A549 (cell line): Measurements from ENCODE around the gene RAB12. TPM values are rescaled to one million over a fixed set of nuclear protein-coding genes. Genes with fewer than 3 reads are reported as not detected.
A peak's percentile ranks its signal among the peaks of the same experiment; 100 is the strongest.

Source experiments
- ATAC-seq, 2 experiments: fragments of 200-7000 bp in 1 of 2; fragments of >200 bp in 1 of 2; cut with Nextera tagmentation in 1 of 2; cut with Tn5 transposase in 1 of 2; 3 replicates each; pipeline versions ENCODE4 v1.8.0 to v1.9.1; 2018 to 2020; ENCODE audit warnings: mild to moderate bottlenecking in 1 of 2, moderate library complexity in 1 of 2
- CTCF ChIA-PET: fragments of 300-600 bp; sonication (Branson Sonifier 250); formaldehyde crosslinking; extraction: SDS; loops from one replicate; lab custom pipeline; 2021; ENCODE audit warnings: antibody characterized with exemption, inconsistent platforms; lab: Yijun Ruan, JAX
- POLR2A ChIA-PET: fragments of 350-600 bp; formaldehyde crosslinking; extraction: SDS; loops from one replicate; lab custom pipeline; 2021; ENCODE audit warnings: antibody characterized with exemption, inconsistent platforms; lab: Yijun Ruan, JAX
- DNase-seq, 2 experiments: peaks; one replicate each; pipeline versions ENCODE4 v3.0.0 to v3.0.0-alpha.2; 2011 to 2016; ENCODE audit warnings: low read depth in 1 of 2, low spot score in 1 of 2
- FAIRE-seq: peaks from 2 replicates; lab custom pipeline; 2011; peaks lifted over from hg19 to GRCh38; lab: Jason Lieb, UNC
- H3K27ac ChIP-seq, 2 experiments: fragments of >200 bp; sonication (Bioruptor Twin); formaldehyde crosslinking; 3 replicates each; pipeline ENCODE4 v1.5.1; 2016 to 2017
- H3K4me1 ChIP-seq: fragments of >200 bp; sonication (Bioruptor Twin); formaldehyde crosslinking; 3 replicates; pipeline ENCODE4 v1.6.1; 2016
- H3K4me2 ChIP-seq: fragments of >200 bp; sonication (Bioruptor Twin); formaldehyde crosslinking; 3 replicates; pipeline ENCODE4 v1.6.1; 2016
- H3K4me3 ChIP-seq: fragments of >200 bp; sonication (Bioruptor Twin); formaldehyde crosslinking; 3 replicates; pipeline ENCODE4 v1.5.1; 2016
- H3K9me3 ChIP-seq: fragments of >200 bp; sonication (Bioruptor Twin); formaldehyde crosslinking; 3 replicates; pipeline ENCODE4 v1.6.1; 2016
- ATOH8 ChIP-seq: fragments of 250-450 bp; sonication (Bioruptor Pico); IDR thresholded peaks from 2 replicates; pipeline ENCODE4 v1.5.0; 2020; ENCODE audit warnings: low read depth, mild to moderate bottlenecking, moderate library complexity
- CBX8 ChIP-seq: fragments of 200-600 bp; sonication (generic); IDR thresholded peaks from 2 replicates; pipeline ENCODE4 v1.6.1; 2016
- CEBPB ChIP-seq, 2 experiments: fragments of >200 bp in 1 of 2; sonication (Bioruptor Twin) in 1 of 2; formaldehyde crosslinking in 1 of 2; IDR thresholded peaks; 2 replicates each; pipeline ENCODE4 v1.6.1; 2012 to 2016
- CHD4 ChIP-seq: fragments of 200-600 bp; sonication (generic); IDR thresholded peaks from 2 replicates; pipeline ENCODE4 v1.6.1; 2016; ENCODE audit warnings: antibody characterized with exemption, mild to moderate bottlenecking, borderline replicate concordance
- EHF ChIP-seq: fragments of 250-450 bp; sonication (Bioruptor Pico); IDR thresholded peaks from 2 replicates; pipeline ENCODE4 v1.5.0; 2020; ENCODE audit warnings: mild to moderate bottlenecking
- FOSL2 ChIP-seq, 2 experiments: fragments of 450-650 bp in 1 of 2; fragments of >200 bp in 1 of 2; sonication (Bioruptor Twin) in 1 of 2; formaldehyde crosslinking; IDR thresholded peaks; 2 replicates each; pipeline versions ENCODE4 v1.5.0 to v1.6.1; 2016 to 2020; ENCODE audit warnings: mild to moderate bottlenecking in 1 of 2, moderate library complexity in 1 of 2
- FOXS1 ChIP-seq: fragments of 250-450 bp; sonication (Bioruptor Pico); IDR thresholded peaks from 2 replicates; pipeline ENCODE4 v1.5.0; 2020; ENCODE audit warnings: mild to moderate bottlenecking, moderate library complexity
- GATA3 ChIP-seq: IDR thresholded peaks from 2 replicates; pipeline ENCODE4 v1.6.1; 2012; ENCODE audit warnings: borderline replicate concordance
- JUN ChIP-seq, 2 experiments: fragments of >200 bp; sonication (Bioruptor Twin); formaldehyde crosslinking; IDR thresholded peaks; 2 replicates in 1 of 2; 3 replicates in 1 of 2; pipeline ENCODE4 v1.6.1; 2016 to 2017
- KDM5A ChIP-seq: fragments of 200-600 bp; sonication (generic); IDR thresholded peaks from 2 replicates; pipeline ENCODE4 v1.6.1; 2016; ENCODE audit warnings: antibody characterized with exemption, mild to moderate bottlenecking
- MAFK ChIP-seq: fragments of 450-650 bp; IDR thresholded peaks from 2 replicates; pipeline ENCODE4 v1.6.1; 2014; ENCODE audit not compliant: partially characterized antibody
- MYC ChIP-seq: IDR thresholded peaks from 2 replicates; pipeline ENCODE4 v1.6.1; 2012; ENCODE audit warnings: mild to moderate bottlenecking, inconsistent platforms, low read length, improper control_type of control experiment, borderline replicate concordance
- NFE2L2 ChIP-seq: fragments of 150-350 bp; conservative IDR thresholded peaks from 2 replicates; pipeline ENCODE4 v1.6.1; 2014; ENCODE audit warnings: low read length
- NPAS2 ChIP-seq: fragments of 250-450 bp; sonication (Bioruptor Pico); IDR thresholded peaks from 2 replicates; pipeline ENCODE4 v1.8.0; 2022; ENCODE audit warnings: mild to moderate bottlenecking, moderate library complexity, borderline replicate concordance
- POLR2AphosphoS2 ChIP-seq: conservative IDR thresholded peaks from 2 replicates; pipeline ENCODE4 v1.6.1; 2012; ENCODE audit warnings: low read length, improper control_type of control experiment, inconsistent platforms
- RAD21 ChIP-seq, 2 experiments: fragments of >200 bp in 1 of 2; sonication (Bioruptor Twin) in 1 of 2; formaldehyde crosslinking in 1 of 2; IDR thresholded peaks in 1 of 2; conservative IDR thresholded peaks in 1 of 2; 2 replicates in 1 of 2; 3 replicates in 1 of 2; pipeline ENCODE4 v1.6.1; 2012 to 2018; ENCODE audit warnings: inconsistent platforms in 1 of 2
- RCOR1 ChIP-seq: fragments of 150-350 bp; IDR thresholded peaks from 2 replicates; pipeline ENCODE4 v1.6.1; 2014; ENCODE audit warnings: antibody characterized with exemption, low read length, low read depth
- RFX5 ChIP-seq: fragments of 450-650 bp; IDR thresholded peaks from 2 replicates; pipeline ENCODE4 v1.7.1; 2014; ENCODE audit warnings: antibody characterized with exemption, mild to moderate bottlenecking, moderate library complexity
- RNF2 ChIP-seq: fragments of 200-600 bp; sonication (generic); IDR thresholded peaks from 2 replicates; pipeline ENCODE4 v1.6.1; 2016; ENCODE audit warnings: low read depth, mild to moderate bottlenecking, antibody characterized with exemption, moderate library complexity, borderline replicate concordance
- SMC3 ChIP-seq: fragments of >200 bp; sonication (Bioruptor Twin); formaldehyde crosslinking; IDR thresholded peaks from 3 replicates; pipeline ENCODE4 v1.6.1; 2018; ENCODE audit warnings: inconsistent platforms
- SREBF2 ChIP-seq: fragments of 450-650 bp; IDR thresholded peaks from 2 replicates; pipeline ENCODE4 v1.6.1; 2014; ENCODE audit warnings: mild to moderate bottlenecking, moderate library complexity
- ZC3H11A ChIP-seq: fragments of 450-650 bp; IDR thresholded peaks from 2 replicates; pipeline ENCODE4 v1.6.1; 2014; ENCODE audit warnings: antibody characterized with exemption, mild to moderate bottlenecking
- ZFP36 ChIP-seq: fragments of 450-650 bp; IDR thresholded peaks from 2 replicates; pipeline ENCODE4 v1.6.1; 2014; ENCODE audit warnings: borderline replicate concordance; ENCODE audit not compliant: partially characterized antibody
- ZNF302 ChIP-seq: fragments of 250-450 bp; sonication (Bioruptor Pico); IDR thresholded peaks from 2 replicates; pipeline ENCODE4 v1.9.0; 2021; ENCODE audit warnings: inconsistent platforms, mild to moderate bottlenecking, moderate library complexity
- WGBS: methylation state at CpG from one replicate; pipeline ENCODE4 v1.1.6; 2017; ENCODE audit errors: missing lambda C conversion rate; 5-methylcytosine and 5-hydroxymethylcytosine counted together
- polyA plus RNA-seq, 4 experiments: library from polyadenylated mRNA; depleted of rRNA in 3 of 4; stranded (reverse); fragments of >200 nt; fragmentation: RNase III in 1 of 4; extraction: RNeasy Plus Mini Kit Qiagen cat#74134 plus additional on column Dnase treatment in 1 of 4; gene quantifications; 2 replicates in 3 of 4; 3 replicates in 1 of 4; pipeline ENCODE4 v1.2.3, GENCODE V29; 2011 to 2017
- TF ChIP-seq, protein P1 (sequence below): fragments of 150-350 bp; IDR thresholded peaks from 2 replicates; pipeline ENCODE4 v1.6.1; 2014; ENCODE audit warnings: low read depth, mild to moderate bottlenecking, low read length
- TF ChIP-seq, protein P2 (sequence below): fragments of >200 bp; sonication (Bioruptor Twin); formaldehyde crosslinking; IDR thresholded peaks from 3 replicates; pipeline ENCODE4 v1.6.1; 2016

Gene RAB12
- polyA plus RNA-seq, 2 of the 4 experiments (the other 2 are of a cell fraction) = 23.4 to 31.3 TPM

DNA sequence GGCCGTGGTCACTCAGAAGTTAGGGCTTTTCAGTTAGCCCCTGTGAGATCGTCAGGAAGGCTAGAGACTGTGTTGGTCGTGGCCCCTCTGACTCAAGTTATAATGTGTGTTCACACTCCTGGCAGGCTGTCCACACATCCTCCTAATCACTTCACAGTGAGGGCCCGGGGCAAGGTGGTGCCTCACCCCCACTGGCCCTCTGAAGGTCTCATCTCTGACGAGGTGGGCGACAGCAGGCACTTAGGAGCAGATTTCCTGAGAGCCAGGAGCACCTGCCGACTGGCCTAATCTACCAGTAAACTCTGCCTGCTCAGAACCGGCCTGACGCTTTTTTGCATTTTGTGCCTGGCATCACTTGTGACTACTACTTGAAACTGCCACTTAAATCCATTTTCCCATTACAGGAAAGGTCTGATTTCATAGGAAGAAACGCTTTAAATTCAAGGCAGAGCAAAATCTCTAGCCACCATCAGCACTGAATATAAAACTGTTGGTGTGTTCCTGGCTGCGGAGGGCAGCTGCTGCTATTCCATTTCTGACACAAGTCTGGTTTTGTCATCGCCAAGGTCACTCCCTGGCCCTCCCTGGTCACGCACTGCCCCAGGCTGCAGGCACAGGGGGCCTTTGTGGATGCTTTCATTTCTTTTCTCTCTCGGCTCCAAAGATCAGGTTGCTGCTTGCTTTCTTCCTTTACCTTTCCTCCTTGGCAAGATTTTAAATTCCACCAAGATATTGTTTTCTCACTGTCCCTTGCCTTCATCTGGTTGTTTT, 48.0 kb downstream of the RAB12 start (continued):
- TF ChIP-seq KDM5A (no peak), RAD21 (conservative IDR thresholded peaks at IDR 0.05 in 1 of 2, IDR thresholded peaks at IDR 0.05 in 1 of 2) (no peak), ZC3H11A (no peak), NPAS2 (CRISPR knock-in tag) (no peak), CBX8 (no peak)

- POLR2A ChIA-PET = no interaction called here
Observed at GRCh38 chr18:8657873-8658470, 48.7 kb downstream of the RAB12 start.

GRCh38 chr18:8658858-8659485, 49.7 kb downstream of the RAB12 start:
- CTCF ChIA-PET = interaction anchor here (0.6 to 5.1 kb wide), 4 partner anchors 37 to 858 kb away, joined by 3 to 29 read pairs (median 6); no protein-coding TSS in a partner anchor
- Histone ChIP-seq H3K4me2 (no peak overlapping the region), H3K4me3 (no peak overlapping the region), H3K27ac (peak overlapping the region in 1 of 2 experiments; percentile 32; a peak in 1 of 6 replicates), H3K4me1 (peaks cover 30% of the 10 kb centered on the region), H3K9me3 (no peaks in the 10 kb centered on the region)
- no peak for TF ChIP-seq CEBPB (IDR thresholded peaks at IDR 0.05)
- TF ChIP-seq ZNF302 (CRISPR knock-in tag) = no peak
- TF ChIP-seq ATOH8 (CRISPR knock-in tag) = no peak
- no peak for DNase-seq
- WGBS = 92% methylated on average over 31 of the region's 31 CpGs
- no peak for FAIRE-seq
- POLR2A ChIA-PET = no interaction called here
- ATAC-seq = no peak

More at GRCh38 chr18:8657873-8658470, 48.7 kb downstream of the RAB12 start:
- ATAC-seq (peak in 1 of 2 experiments; percentile 48; a peak in 3 of 6 replicates), FAIRE-seq (no peak), DNase-seq (peak in 1 of 2 experiments; percentile 38)
- peak overlapping the region; percentile 34; the same call in 2 of the 3 replicates for H3K4me2 ChIP-seq
- CTCF ChIA-PET = interaction anchor here (5.1 kb wide), 1 partner anchor 330 kb away, joined by 29 read pairs; no protein-coding TSS in a partner anchor
- H3K4me3 ChIP-seq = no peak overlapping the region
- peaks cover 30% of the 10 kb centered on the region for H3K4me1 ChIP-seq
- 55% methylated on average over 12 of the region's 14 CpGs for WGBS
- no peaks in the 10 kb centered on the region for H3K9me3 ChIP-seq
- peak overlapping the region in 1 of 2 experiments; percentile 72; a peak in 3 of 6 replicates for H3K27ac ChIP-seq
- peak; percentile 75 for TF ChIP-seq RFX5
- TF ChIP-seq MAFK = peak; percentile 66
- no peak for TF ChIP-seq RNF2

DNA sequence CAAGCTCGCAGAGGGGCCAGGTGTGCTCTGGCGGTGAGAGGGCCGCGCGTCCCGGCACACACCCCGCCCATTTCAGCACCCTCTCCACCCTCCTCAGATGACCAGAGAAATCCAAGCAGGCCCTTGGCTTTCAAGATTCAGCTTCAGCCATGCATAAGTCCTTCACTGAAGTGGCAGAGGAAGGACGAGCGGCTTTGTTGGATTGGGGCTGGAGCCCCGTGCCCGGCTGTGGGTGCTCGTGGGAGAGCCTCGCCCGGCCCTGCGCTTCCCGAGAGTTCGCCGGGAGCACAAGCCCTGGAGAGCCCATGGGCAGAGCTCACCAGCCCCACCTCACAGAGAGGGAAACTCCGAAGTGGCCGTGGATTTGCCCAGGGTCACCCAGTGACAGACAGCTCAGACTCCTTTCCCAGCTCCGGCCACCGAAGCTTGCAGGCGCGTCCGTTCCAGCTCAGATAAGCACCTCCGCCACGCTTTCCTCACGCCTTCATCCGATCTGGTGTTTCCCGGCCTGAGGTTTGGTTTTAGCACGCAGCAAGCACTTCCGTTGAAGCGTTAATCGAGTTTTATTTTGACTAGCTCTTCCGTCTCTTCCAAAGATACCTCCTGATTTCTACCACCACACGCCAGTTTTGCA, 50.5 kb downstream of the RAB12 start:
- CTCF ChIA-PET = interaction anchor here (0.8 to 5.1 kb wide), 4 partner anchors 28 to 328 kb away, joined by 3 to 29 read pairs (median 6); no protein-coding TSS in a partner anchor
- H3K4me1 ChIP-seq = peaks cover 28% of the 10 kb centered on the region
- no peak overlapping the region for H3K4me2 ChIP-seq
- TF ChIP-seq, protein P1, sequence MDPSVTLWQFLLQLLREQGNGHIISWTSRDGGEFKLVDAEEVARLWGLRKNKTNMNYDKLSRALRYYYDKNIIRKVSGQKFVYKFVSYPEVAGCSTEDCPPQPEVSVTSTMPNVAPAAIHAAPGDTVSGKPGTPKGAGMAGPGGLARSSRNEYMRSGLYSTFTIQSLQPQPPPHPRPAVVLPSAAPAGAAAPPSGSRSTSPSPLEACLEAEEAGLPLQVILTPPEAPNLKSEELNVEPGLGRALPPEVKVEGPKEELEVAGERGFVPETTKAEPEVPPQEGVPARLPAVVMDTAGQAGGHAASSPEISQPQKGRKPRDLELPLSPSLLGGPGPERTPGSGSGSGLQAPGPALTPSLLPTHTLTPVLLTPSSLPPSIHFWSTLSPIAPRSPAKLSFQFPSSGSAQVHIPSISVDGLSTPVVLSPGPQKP = no peak
- no peak for TF ChIP-seq ZFP36
- no peak for TF ChIP-seq RCOR1
- TF ChIP-seq FOSL2 (IDR thresholded peaks at IDR 0.05) = no peak
- no peak for TF ChIP-seq FOSL2 (CRISPR knock-in tag; IDR thresholded peaks at IDR 0.05)
- TF ChIP-seq GATA3 = no peak
- TF ChIP-seq EHF (CRISPR knock-in tag) = no peak
- no peak for TF ChIP-seq SREBF2
- no peak for TF ChIP-seq FOXS1
- no peak for TF ChIP-seq CBX8
- TF ChIP-seq CHD4 = no peak
- no peak for TF ChIP-seq SMC3
- no peak for TF ChIP-seq MYC
- TF ChIP-seq POLR2AphosphoS2 = no peak
- TF ChIP-seq ZC3H11A = no peak
- no peak for TF ChIP-seq JUN (IDR thresholded peaks at IDR 0.05)
- TF ChIP-seq, protein P2, sequence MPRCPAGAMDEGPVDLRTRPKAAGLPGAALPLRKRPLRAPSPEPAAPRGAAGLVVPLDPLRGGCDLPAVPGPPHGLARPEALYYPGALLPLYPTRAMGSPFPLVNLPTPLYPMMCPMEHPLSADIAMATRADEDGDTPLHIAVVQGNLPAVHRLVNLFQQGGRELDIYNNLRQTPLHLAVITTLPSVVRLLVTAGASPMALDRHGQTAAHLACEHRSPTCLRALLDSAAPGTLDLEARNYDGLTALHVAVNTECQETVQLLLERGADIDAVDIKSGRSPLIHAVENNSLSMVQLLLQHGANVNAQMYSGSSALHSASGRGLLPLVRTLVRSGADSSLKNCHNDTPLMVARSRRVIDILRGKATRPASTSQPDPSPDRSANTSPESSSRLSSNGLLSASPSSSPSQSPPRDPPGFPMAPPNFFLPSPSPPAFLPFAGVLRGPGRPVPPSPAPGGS = no peak
- TF ChIP-seq NFE2L2 = no peak
- TF ChIP-seq, all 56 proteins: peak for 0
- WGBS = 95% methylated on average over 25 of the region's 36 CpGs
- DNase-seq (no peak), ATAC-seq (no peak), FAIRE-seq (no peak)
- POLR2A ChIA-PET = no interaction called here
- Histone ChIP-seq H3K9me3 (no peaks in the 10 kb centered on the region), H3K27ac (peak overlapping the region in 1 of 2 experiments; percentile 32; a peak in 2 of 6 replicates), H3K4me3 (no peak overlapping the region)
